GM21390 (cell line): ENCODE results near the gene BANK1.

Experiments
- ATAC-seq: cut with Tn5 transposase; IDR thresholded peaks from one replicate; pipeline ENCODE4 v1.9.1; 2021; ENCODE audit not compliant: unreplicated experiment

The BANK1 gene

GRCh38 chr4:101818362-101818761 is 27.8 kb downstream of the BANK1 start:
- no peak for ATAC-seq

- no peak for ATAC-seq
Measured at GRCh38 chr4:101823864-101824263, 33.3 kb downstream of the BANK1 start.

- ATAC-seq: no peak
Measured at GRCh38 chr4:101824500-101824899, 34.0 kb downstream of the BANK1 start.

GRCh38 chr4:101825953-101826352 is 35.4 kb downstream of the BANK1 start:
- ATAC-seq: no peak

- ATAC-seq: no peak
Measured at GRCh38 chr4:101831816-101832215, 41.3 kb downstream of the BANK1 start.

GRCh38 chr4:101833480-101833879 is 43.0 kb downstream of the BANK1 start:
- ATAC-seq: no peak

- no peak for ATAC-seq
Measured at GRCh38 chr4:101835121-101835904, 44.8 kb downstream of the BANK1 start.

GRCh38 chr4:101843054-101843453 is 52.5 kb downstream of the BANK1 start:
- no peak for ATAC-seq

GRCh38 chr4:101846550-101846949 is 56.0 kb downstream of the BANK1 start:
- ATAC-seq: no peak

- no peak for ATAC-seq
Measured at GRCh38 chr4:101850698-101851097, 60.2 kb downstream of the BANK1 start.

GRCh38 chr4:101851672-101852071 is 61.1 kb downstream of the BANK1 start:
- no peak for ATAC-seq

- peak; percentile 76 for ATAC-seq
Measured at GRCh38 chr4:101853028-101853427, 62.5 kb downstream of the BANK1 start.

- ATAC-seq: no peak
Measured at GRCh38 chr4:101853691-101854090, 63.2 kb downstream of the BANK1 start.

- ATAC-seq: no peak
Measured at GRCh38 chr4:101855239-101855638, 64.7 kb downstream of the BANK1 start.

GRCh38 chr4:101856149-101856548 is 65.6 kb downstream of the BANK1 start:
- ATAC-seq: no peak

GRCh38 chr4:101857176-101857575 is 66.6 kb downstream of the BANK1 start:
- ATAC-seq: no peak

- ATAC-seq: no peak
Measured at GRCh38 chr4:101858641-101859040, 68.1 kb downstream of the BANK1 start.

- ATAC-seq: no peak
Measured at GRCh38 chr4:101862595-101862994, 72.1 kb downstream of the BANK1 start.

- ATAC-seq: no peak
Measured at GRCh38 chr4:101864660-101865059, 74.1 kb downstream of the BANK1 start.

- ATAC-seq: no peak
Measured at GRCh38 chr4:101865501-101866062, 75.1 kb downstream of the BANK1 start.

GRCh38 chr4:101870874-101871273 is 80.3 kb downstream of the BANK1 start:
- peak; percentile 55 for ATAC-seq

- no peak for ATAC-seq
Measured at GRCh38 chr4:101871962-101872676, 81.6 kb downstream of the BANK1 start.
